HEK293 (cell line): ENCODE results near the gene NEK11.

Source experiments
- PRDM1 ChIP-seq: fragments of 450-650 bp; formaldehyde crosslinking; IDR thresholded peaks from 2 replicates; pipeline ENCODE4; 2016; ENCODE audit warnings: missing biosample characterization, missing genetic modification characterization
- YY1 ChIP-seq: fragments of 450-650 bp; formaldehyde crosslinking; IDR thresholded peaks from 2 replicates; pipeline ENCODE4 v1.5.1; 2018; ENCODE audit warnings: missing biosample characterization, missing genetic modification characterization
- ZIC2 ChIP-seq: fragments of 450-650 bp; formaldehyde crosslinking; IDR thresholded peaks from 2 replicates; pipeline ENCODE4 v1.5.1; 2016; ENCODE audit warnings: missing biosample characterization, missing genetic modification characterization
- ZNF114 ChIP-seq: fragments of 450-650 bp; formaldehyde crosslinking; IDR thresholded peaks from 2 replicates; pipeline ENCODE4 v1.5.0; 2017; ENCODE audit warnings: missing biosample characterization, missing genetic modification characterization
- ZNF146 ChIP-seq: fragments of 450-650 bp; formaldehyde crosslinking; IDR thresholded peaks from 2 replicates; pipeline ENCODE4 v1.5.1; 2016; ENCODE audit warnings: missing biosample characterization, missing genetic modification characterization
- ZNF558 ChIP-seq: fragments of 450-650 bp; formaldehyde crosslinking; IDR thresholded peaks from 2 replicates; pipeline ENCODE4 v1.5.1; 2016; ENCODE audit warnings: missing biosample characterization, missing genetic modification characterization
- TF ChIP-seq, protein P1 (sequence below): fragments of 450-650 bp; formaldehyde crosslinking; IDR thresholded peaks from 2 replicates; pipeline ENCODE4 v1.5.1; 2016; ENCODE audit warnings: missing biosample characterization, missing genetic modification characterization
- TF ChIP-seq, protein P2 (sequence below): fragments of 450-650 bp; formaldehyde crosslinking; IDR thresholded peaks from 2 replicates; pipeline ENCODE4 v1.5.1; 2017; ENCODE audit warnings: missing biosample characterization, missing genetic modification characterization

DNA sequence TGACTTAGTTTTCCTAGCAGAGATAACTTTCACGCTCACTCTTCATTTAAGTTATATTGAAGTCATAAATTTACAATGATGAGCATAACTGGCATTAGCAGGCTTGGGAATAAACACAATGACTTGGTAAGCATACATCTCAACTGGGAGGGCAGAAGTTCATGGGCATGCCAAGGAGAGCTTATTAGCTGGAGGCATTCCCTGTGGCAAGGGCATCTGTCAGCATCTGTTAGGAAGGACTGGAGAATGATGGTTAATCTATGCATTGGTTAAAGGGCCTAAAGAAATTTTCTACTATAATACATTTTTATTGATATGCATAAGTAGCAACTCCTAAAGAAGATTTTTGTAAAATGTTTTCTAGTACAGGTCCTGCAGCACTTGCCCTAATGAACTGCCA is 52.4 kb downstream of the NEK11 start:
- TF ChIP-seq YY1 (tag by site-specific recombination) (no peak), ZNF146 (no peak), ZNF114 (no peak), ZIC2 (tag by site-specific recombination) (no peak), ZNF558 (tag by site-specific recombination) (no peak), PRDM1 (no peak)
- TF ChIP-seq, protein P1, sequence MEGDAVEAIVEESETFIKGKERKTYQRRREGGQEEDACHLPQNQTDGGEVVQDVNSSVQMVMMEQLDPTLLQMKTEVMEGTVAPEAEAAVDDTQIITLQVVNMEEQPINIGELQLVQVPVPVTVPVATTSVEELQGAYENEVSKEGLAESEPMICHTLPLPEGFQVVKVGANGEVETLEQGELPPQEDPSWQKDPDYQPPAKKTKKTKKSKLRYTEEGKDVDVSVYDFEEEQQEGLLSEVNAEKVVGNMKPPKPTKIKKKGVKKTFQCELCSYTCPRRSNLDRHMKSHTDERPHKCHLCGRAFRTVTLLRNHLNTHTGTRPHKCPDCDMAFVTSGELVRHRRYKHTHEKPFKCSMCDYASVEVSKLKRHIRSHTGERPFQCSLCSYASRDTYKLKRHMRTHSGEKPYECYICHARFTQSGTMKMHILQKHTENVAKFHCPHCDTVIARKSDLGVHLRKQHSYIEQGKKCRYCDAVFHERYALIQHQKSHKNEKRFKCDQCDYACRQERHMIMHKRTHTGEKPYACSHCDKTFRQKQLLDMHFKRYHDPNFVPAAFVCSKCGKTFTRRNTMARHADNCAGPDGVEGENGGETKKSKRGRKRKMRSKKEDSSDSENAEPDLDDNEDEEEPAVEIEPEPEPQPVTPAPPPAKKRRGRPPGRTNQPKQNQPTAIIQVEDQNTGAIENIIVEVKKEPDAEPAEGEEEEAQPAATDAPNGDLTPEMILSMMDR (tag by site-specific recombination): no peak
- TF ChIP-seq, protein P2, sequence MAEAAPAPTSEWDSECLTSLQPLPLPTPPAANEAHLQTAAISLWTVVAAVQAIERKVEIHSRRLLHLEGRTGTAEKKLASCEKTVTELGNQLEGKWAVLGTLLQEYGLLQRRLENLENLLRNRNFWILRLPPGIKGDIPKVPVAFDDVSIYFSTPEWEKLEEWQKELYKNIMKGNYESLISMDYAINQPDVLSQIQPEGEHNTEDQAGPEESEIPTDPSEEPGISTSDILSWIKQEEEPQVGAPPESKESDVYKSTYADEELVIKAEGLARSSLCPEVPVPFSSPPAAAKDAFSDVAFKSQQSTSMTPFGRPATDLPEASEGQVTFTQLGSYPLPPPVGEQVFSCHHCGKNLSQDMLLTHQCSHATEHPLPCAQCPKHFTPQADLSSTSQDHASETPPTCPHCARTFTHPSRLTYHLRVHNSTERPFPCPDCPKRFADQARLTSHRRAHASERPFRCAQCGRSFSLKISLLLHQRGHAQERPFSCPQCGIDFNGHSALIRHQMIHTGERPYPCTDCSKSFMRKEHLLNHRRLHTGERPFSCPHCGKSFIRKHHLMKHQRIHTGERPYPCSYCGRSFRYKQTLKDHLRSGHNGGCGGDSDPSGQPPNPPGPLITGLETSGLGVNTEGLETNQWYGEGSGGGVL (tag by site-specific recombination): no peak
